HepG2 (cell line): Measurements from ENCODE around the gene BCL6. TPM values are rescaled to one million over a fixed set of nuclear protein-coding genes. Genes with fewer than 3 reads are reported as not detected.

Source experiments
- FOSL1 ChIP-seq: sonication (generic); formaldehyde crosslinking; IDR thresholded peaks from 2 replicates; pipeline ENCODE4 v1.9.0; 2021; ENCODE audit warnings: missing genetic modification reagents, borderline replicate concordance
- IRF2 ChIP-seq: IDR thresholded peaks from 2 replicates; pipeline ENCODE4 v1.6.1; 2018; ENCODE audit warnings: missing genetic modification reagents, missing compliant biosample characterization
- KLF15 ChIP-seq: sonication (generic); formaldehyde crosslinking; IDR thresholded peaks from 2 replicates; pipeline ENCODE4 v1.8.1; 2023; ENCODE audit warnings: borderline replicate concordance, mild to moderate bottlenecking, inconsistent platforms, missing genetic modification reagents, mixed read lengths
- SATB2 ChIP-seq: sonication (generic); formaldehyde crosslinking; IDR thresholded peaks from 2 replicates; pipeline ENCODE4 v1.5.0; 2020; ENCODE audit warnings: missing genetic modification reagents
- TBX3 ChIP-seq: fragments of 450-650 bp; IDR thresholded peaks from 2 replicates; pipeline ENCODE4 v1.6.1; 2017; ENCODE audit warnings: antibody characterized with exemption, mild to moderate bottlenecking, inconsistent platforms, borderline replicate concordance
- TCF7 ChIP-seq: sonication (generic); IDR thresholded peaks from 2 replicates; pipeline ENCODE4 v1.6.1; 2016; ENCODE audit warnings: antibody characterized with exemption, low read depth
- TOPORS ChIP-seq: sonication (generic); formaldehyde crosslinking; IDR thresholded peaks from 2 replicates; pipeline ENCODE4 v1.8.0; 2023; ENCODE audit warnings: mild to moderate bottlenecking, missing genetic modification reagents
- ZNF335 ChIP-seq: sonication (generic); formaldehyde crosslinking; IDR thresholded peaks from 2 replicates; pipeline ENCODE4 v1.4.0; 2020; ENCODE audit warnings: missing genetic modification reagents
- ZNF703 ChIP-seq: sonication (generic); formaldehyde crosslinking; IDR thresholded peaks from 2 replicates; pipeline ENCODE4 v1.5.1; 2020; ENCODE audit warnings: missing genetic modification reagents, mild to moderate bottlenecking, moderate library complexity, borderline replicate concordance
- ZNF891 ChIP-seq: sonication (generic); formaldehyde crosslinking; IDR thresholded peaks from 2 replicates; pipeline ENCODE4 v1.5.0; 2020; ENCODE audit warnings: mild to moderate bottlenecking, missing genetic modification reagents
- polyA plus RNA-seq, 8 experiments: library from polyadenylated mRNA; depleted of rRNA in 3 of 8; stranded (reverse) in 7 of 8; unstranded in 1 of 8; fragments of >200 nt; fragmentation: Illumina TruSeq in 4 of 8; extraction: Trizol in 4 of 8; gene quantifications; 2 replicates each; pipeline versions ENCODE4 v1.2.1 to v1.2.3, GENCODE V29; 2011 to 2016; ENCODE audit warnings: low read depth in 4 of 8, missing spikeins in 1 of 8, mixed read lengths in 1 of 8; ENCODE audit not compliant: insufficient read depth in 1 of 8
- total RNA-seq, 5 experiments: library from RNA; depleted of rRNA; stranded (reverse); fragments of >200 nt; fragmentation: Illumina TruSeq; extraction: Trizol; gene quantifications; 2 replicates each; pipeline ENCODE4 v1.2.3, GENCODE V29; 2016; ENCODE audit warnings: low read depth in 1 of 5
- TF ChIP-seq, protein P1 (sequence below): sonication (generic); formaldehyde crosslinking; conservative IDR thresholded peaks from 2 replicates; pipeline ENCODE4 v1.8.1; 2023; ENCODE audit warnings: missing genetic modification reagents
- TF ChIP-seq, protein P2 (sequence below): sonication (generic); formaldehyde crosslinking; IDR thresholded peaks from 2 replicates; pipeline ENCODE4 v1.4.0; 2020; ENCODE audit warnings: missing genetic modification reagents, mild to moderate bottlenecking, borderline replicate concordance
- TF ChIP-seq, protein P3 (sequence below): sonication (generic); formaldehyde crosslinking; IDR thresholded peaks from 2 replicates; pipeline ENCODE4 v1.5.1; 2020; ENCODE audit warnings: mild to moderate bottlenecking, missing genetic modification reagents, borderline replicate concordance
- TF ChIP-seq, protein P4 (sequence below), 2 experiments: sonication (generic) in 1 of 2; formaldehyde crosslinking in 1 of 2; IDR thresholded peaks; 2 replicates each; pipeline versions ENCODE4 v1.4.0 to v1.6.1; 2016 to 2020; ENCODE audit warnings: borderline replicate concordance in 1 of 2, low read depth in 1 of 2, mild to moderate bottlenecking in 1 of 2, missing genetic modification reagents in 1 of 2
- TF ChIP-seq, protein P5 (sequence below): sonication (generic); formaldehyde crosslinking; IDR thresholded peaks from 2 replicates; pipeline ENCODE4 v1.4.0; 2020; ENCODE audit warnings: missing genetic modification reagents; ENCODE audit errors: not compliant biosample characterization

The BCL6 gene
- total and polyA plus RNA-seq, 2 of the 13 experiments (the other 11 are each of a cell fraction or from before 2014, with no cell fraction given), result 21.2 to 53.7 TPM

DNA sequence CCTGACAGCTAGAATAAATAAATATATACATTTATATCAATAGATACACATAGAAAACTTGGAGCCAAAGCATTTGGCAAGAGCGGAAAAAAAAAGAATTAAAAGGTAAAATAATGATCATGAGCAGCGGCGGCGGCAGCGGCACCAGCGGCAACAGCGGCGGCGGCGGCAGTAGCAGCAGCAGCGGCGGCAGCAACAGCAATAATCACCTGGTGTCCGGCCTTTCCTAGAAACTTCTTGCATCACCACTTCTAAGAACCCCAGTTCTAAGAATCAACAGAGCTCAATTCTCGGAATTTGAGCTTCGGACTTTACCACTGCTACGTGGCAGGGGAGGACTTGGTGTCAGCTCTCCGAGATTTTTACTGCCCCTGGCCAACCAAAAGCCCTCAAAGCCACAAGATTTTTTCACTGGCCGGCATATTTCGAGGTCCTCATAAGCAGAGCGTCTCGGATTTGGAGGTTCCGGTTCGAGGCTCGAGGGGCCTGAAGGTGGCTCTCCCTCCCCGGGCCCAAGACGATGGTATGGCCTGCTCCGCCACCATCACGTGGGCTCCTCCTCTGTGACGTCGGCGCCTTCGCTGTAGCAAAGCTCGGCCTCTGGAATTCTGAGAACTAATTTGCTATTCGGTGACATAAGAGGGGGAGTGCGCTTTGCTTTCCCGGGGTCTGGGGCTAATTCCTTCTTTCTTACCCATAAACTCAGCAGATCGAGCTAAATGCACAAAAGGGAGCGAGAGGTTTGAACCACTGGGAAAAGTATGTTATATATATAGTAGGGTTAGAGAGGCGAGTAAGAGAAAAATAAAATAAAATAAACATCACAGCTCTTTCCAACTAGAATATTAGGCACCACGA is at the start of gene BCL6 (continued):
- TF ChIP-seq KLF15 (CRISPR knock-in tag) (no peak; the same call in 1 of the 2 replicates), ZNF891 (0 out of 2 replicates have a peak, but pooled peaks have one; percentile 20), TBX3 (peak; percentile 64; the same call in 1 of the 2 replicates), TCF7 (peak; percentile 70), ZNF335 (CRISPR knock-in tag) (peak; percentile 72), SATB2 (CRISPR knock-in tag) (peak; percentile 95), FOSL1 (peak; percentile 34; the same call in 1 of the 2 replicates), ZNF703 (CRISPR knock-in tag) (0 out of 2 replicates have a peak, but pooled peaks have one; percentile 31), IRF2 (peak; percentile 69; the same call in 1 of the 2 replicates), TOPORS (CRISPR knock-in tag) (peak; percentile 82; the same call in 1 of the 2 replicates)
- TF ChIP-seq, protein P1, sequence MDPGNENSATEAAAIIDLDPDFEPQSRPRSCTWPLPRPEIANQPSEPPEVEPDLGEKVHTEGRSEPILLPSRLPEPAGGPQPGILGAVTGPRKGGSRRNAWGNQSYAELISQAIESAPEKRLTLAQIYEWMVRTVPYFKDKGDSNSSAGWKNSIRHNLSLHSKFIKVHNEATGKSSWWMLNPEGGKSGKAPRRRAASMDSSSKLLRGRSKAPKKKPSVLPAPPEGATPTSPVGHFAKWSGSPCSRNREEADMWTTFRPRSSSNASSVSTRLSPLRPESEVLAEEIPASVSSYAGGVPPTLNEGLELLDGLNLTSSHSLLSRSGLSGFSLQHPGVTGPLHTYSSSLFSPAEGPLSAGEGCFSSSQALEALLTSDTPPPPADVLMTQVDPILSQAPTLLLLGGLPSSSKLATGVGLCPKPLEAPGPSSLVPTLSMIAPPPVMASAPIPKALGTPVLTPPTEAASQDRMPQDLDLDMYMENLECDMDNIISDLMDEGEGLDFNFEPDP (CRISPR knock-in tag), result no peak
- TF ChIP-seq, protein P2, sequence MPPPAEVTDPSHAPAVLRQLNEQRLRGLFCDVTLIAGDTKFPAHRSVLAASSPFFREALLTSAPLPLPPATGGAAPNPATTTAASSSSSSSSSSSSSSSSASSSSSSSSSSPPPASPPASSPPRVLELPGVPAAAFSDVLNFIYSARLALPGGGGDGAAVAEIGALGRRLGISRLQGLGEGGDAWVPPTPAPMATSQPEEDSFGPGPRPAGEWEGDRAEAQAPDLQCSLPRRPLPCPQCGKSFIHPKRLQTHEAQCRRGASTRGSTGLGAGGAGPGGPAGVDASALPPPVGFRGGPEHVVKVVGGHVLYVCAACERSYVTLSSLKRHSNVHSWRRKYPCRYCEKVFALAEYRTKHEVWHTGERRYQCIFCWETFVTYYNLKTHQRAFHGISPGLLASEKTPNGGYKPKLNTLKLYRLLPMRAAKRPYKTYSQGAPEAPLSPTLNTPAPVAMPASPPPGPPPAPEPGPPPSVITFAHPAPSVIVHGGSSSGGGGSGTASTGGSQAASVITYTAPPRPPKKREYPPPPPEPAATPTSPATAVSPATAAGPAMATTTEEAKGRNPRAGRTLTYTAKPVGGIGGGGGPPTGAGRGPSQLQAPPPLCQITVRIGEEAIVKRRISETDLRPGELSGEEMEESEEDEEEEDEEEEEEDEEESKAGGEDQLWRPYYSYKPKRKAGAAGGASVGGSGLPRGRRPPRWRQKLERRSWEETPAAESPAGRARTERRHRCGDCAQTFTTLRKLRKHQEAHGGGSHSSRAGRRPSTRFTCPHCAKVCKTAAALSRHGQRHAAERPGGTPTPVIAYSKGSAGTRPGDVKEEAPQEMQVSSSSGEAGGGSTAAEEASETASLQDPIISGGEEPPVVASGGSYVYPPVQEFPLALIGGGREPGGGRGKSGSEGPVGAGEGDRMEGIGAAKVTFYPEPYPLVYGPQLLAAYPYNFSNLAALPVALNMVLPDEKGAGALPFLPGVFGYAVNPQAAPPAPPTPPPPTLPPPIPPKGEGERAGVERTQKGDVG, result peak; percentile 82; the same call in 1 of the 2 replicates
- TF ChIP-seq, protein P3, sequence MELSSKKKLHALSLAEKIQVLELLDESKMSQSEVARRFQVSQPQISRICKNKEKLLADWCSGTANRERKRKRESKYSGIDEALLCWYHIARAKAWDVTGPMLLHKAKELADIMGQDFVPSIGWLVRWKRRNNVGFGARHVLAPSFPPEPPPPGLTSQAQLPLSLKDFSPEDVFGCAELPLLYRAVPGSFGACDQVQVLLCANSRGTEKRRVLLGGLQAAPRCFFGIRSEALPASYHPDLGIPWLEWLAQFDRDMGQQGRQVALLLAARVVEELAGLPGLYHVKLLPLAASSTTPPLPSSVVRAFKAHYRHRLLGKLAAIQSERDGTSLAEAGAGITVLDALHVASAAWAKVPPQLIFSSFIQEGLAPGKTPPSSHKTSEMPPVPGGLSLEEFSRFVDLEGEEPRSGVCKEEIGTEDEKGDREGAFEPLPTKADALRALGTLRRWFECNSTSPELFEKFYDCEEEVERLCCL (CRISPR knock-in tag), result no peak
- TF ChIP-seq, protein P4, sequence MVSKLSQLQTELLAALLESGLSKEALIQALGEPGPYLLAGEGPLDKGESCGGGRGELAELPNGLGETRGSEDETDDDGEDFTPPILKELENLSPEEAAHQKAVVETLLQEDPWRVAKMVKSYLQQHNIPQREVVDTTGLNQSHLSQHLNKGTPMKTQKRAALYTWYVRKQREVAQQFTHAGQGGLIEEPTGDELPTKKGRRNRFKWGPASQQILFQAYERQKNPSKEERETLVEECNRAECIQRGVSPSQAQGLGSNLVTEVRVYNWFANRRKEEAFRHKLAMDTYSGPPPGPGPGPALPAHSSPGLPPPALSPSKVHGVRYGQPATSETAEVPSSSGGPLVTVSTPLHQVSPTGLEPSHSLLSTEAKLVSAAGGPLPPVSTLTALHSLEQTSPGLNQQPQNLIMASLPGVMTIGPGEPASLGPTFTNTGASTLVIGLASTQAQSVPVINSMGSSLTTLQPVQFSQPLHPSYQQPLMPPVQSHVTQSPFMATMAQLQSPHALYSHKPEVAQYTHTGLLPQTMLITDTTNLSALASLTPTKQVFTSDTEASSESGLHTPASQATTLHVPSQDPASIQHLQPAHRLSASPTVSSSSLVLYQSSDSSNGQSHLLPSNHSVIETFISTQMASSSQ (IDR thresholded peaks at IDR 0.05; ENCODE audit: low read depth), result peak; percentile 6; the same call in 1 of the 2 replicates
- TF ChIP-seq, protein P4 (CRISPR knock-in tag; IDR thresholded peaks at IDR 0.05; ENCODE audit: borderline replicate concordance), result peak; percentile 82
- TF ChIP-seq, protein P5, sequence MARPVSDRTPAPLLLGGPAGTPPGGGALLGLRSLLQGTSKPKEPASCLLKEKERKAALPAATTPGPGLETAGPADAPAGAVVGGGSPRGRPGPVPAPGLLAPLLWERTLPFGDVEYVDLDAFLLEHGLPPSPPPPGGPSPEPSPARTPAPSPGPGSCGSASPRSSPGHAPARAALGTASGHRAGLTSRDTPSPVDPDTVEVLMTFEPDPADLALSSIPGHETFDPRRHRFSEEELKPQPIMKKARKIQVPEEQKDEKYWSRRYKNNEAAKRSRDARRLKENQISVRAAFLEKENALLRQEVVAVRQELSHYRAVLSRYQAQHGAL (CRISPR knock-in tag), result peak; percentile 86
